GM10266 (cell line): ENCODE measurements around the gene PDX1.

Source experiments
- DNase-seq: peaks from one replicate; pipeline ENCODE4 v3.0.0; 2012; ENCODE audit errors: extremely low spot score
- CTCF ChIP-seq: IDR thresholded peaks from 2 replicates; pipeline ENCODE4 v1.5.1; 2012; ENCODE audit warnings: mild to moderate bottlenecking, low read depth; ENCODE audit not compliant: control insufficient read depth, insufficient read depth; ENCODE audit errors: missing control alignments

Gene PDX1

GRCh38 chr13:27969082-27969865 lies 49.5 kb downstream of the PDX1 start, which contains the start of gene CDX2:
TSS of gene CDX2 (minus strand) at chr13:27969315. CDS start at chr13:27969006, 309 bp downstream.
- peak; percentile 42 for DNase-seq
- TF ChIP-seq CTCF: no peak

- no peak for DNase-seq
- no peak for TF ChIP-seq CTCF
Observed at GRCh38 chr13:27969866-27970229, 50.0 kb downstream of the PDX1 start.

- TF ChIP-seq CTCF: no peak
- peak; percentile 27 for DNase-seq
Observed at GRCh38 chr13:27970382-27971235, 50.8 kb downstream of the PDX1 start.

GRCh38 chr13:27971236-27971645 lies 51.4 kb downstream of the PDX1 start:
- TF ChIP-seq CTCF: no peak
- DNase-seq: no peak

GRCh38 chr13:27971776-27972477 lies 52.1 kb downstream of the PDX1 start:
- no peak for TF ChIP-seq CTCF
- DNase-seq: no peak

GRCh38 chr13:27972478-27972820 lies 52.6 kb downstream of the PDX1 start:
- no peak for TF ChIP-seq CTCF
- no peak for DNase-seq
